ENCODE results near the gene GMDS. TPM values are rescaled to one million over a fixed set of nuclear protein-coding genes. Genes with fewer than 3 reads are reported as not detected.

GMDS gene
- polyA plus RNA-seq, 1 donor (not counting 4 experiments of a cell fraction or from before 2014, with no cell fraction given) = 22.1 TPM

GRCh38 chr6:1679688-1680068 lies 565.7 kb downstream of the GMDS start:
- H3K4me3 ChIP-seq (ENCODE audit: control insufficient read depth in 2 of 3, extremely low read depth in 1 of 3, insufficient read depth in 2 of 3, low read depth in 1 of 3, low read length in 3 of 3) = no peak overlapping the region
- TF ChIP-seq EZH2 (IDR thresholded peaks at IDR 0.05; ENCODE audit: low read length) = no peak

GRCh38 chr6:1679031-1679687 lies 566.2 kb downstream of the GMDS start:
- Histone ChIP-seq H3K79me2 (ENCODE audit: control insufficient read depth, insufficient read depth, low read length) (no peaks in the 10 kb centered on the region), H3K9me3 (ENCODE audit: control insufficient read depth, low read depth, low read length) (no peaks in the 10 kb centered on the region), H3K4me2 (ENCODE audit: control insufficient read depth, extremely low read depth, insufficient read depth, low read depth, low read length) (no peak overlapping the region), H3K4me3 (ENCODE audit: control insufficient read depth in 2 of 3, extremely low read depth in 1 of 3, insufficient read depth in 2 of 3, low read depth in 1 of 3, low read length in 3 of 3) (no peak overlapping the region), H4K20me1 (ENCODE audit: control insufficient read depth, extremely low read depth, insufficient read depth, low read length) (no peaks in the 10 kb centered on the region), H3K4me1 (ENCODE audit: control insufficient read depth, extremely low read depth, insufficient read depth, low read length) (no peaks in the 10 kb centered on the region), H2AFZ (ENCODE audit: control insufficient read depth, low read length) (no peak overlapping the region), H3K9ac (ENCODE audit: control insufficient read depth, extremely low read depth, insufficient read depth, low read length) (no peak overlapping the region), H3K27ac (ENCODE audit: control insufficient read depth, insufficient read depth, low read length) (no peak overlapping the region), H3K9me1 (ENCODE audit: control insufficient read depth, extremely low read depth, insufficient read depth, low read length) (no peaks in the 10 kb centered on the region), H3K36me3 (ENCODE audit: control insufficient read depth in 2 of 2, extremely low read depth in 1 of 2, insufficient read depth in 2 of 2, low read length in 2 of 2) (no peaks in the 10 kb centered on the region), H3K27me3 (ENCODE audit: control insufficient read depth, extremely low read depth, insufficient read depth, low read length) (no peaks in the 10 kb centered on the region)
- FAIRE-seq (no peak), DNase-seq (ENCODE audit: low read depth, low spot score) (no peak)
- TF ChIP-seq EZH2 (IDR thresholded peaks at IDR 0.05; ENCODE audit: low read length) (no peak), CTCF (optimal IDR thresholded peaks at IDR 0.05 in 1 of 3, IDR thresholded peaks at IDR 0.05 in 1 of 3, conservative IDR thresholded peaks at IDR 0.05 in 1 of 3; ENCODE audit: extremely low read depth in 1 of 3, insufficient read depth in 2 of 3, low read length in 3 of 3) (no peak)
- dilution Hi-C loops (cut with MboI; ENCODE audit: extremely low pct_ligation_motif_present, low sequenced_read_pairs) = no loop called here

More at GRCh38 chr6:1679688-1680068, 565.7 kb downstream of the GMDS start:
- DNase-seq (ENCODE audit: low read depth, low spot score) (no peak), FAIRE-seq (no peak)
- Histone ChIP-seq H3K36me3 (ENCODE audit: control insufficient read depth in 2 of 2, extremely low read depth in 1 of 2, insufficient read depth in 2 of 2, low read length in 2 of 2) (no peaks in the 10 kb centered on the region), H3K9ac (ENCODE audit: control insufficient read depth, extremely low read depth, insufficient read depth, low read length) (no peak overlapping the region), H3K79me2 (ENCODE audit: control insufficient read depth, insufficient read depth, low read length) (no peaks in the 10 kb centered on the region), H4K20me1 (ENCODE audit: control insufficient read depth, extremely low read depth, insufficient read depth, low read length) (no peaks in the 10 kb centered on the region), H3K9me1 (ENCODE audit: control insufficient read depth, extremely low read depth, insufficient read depth, low read length) (no peaks in the 10 kb centered on the region), H3K4me2 (ENCODE audit: control insufficient read depth, extremely low read depth, insufficient read depth, low read depth, low read length) (no peak overlapping the region), H3K27ac (ENCODE audit: control insufficient read depth, insufficient read depth, low read length) (no peak overlapping the region), H3K4me1 (ENCODE audit: control insufficient read depth, extremely low read depth, insufficient read depth, low read length) (no peaks in the 10 kb centered on the region), H3K27me3 (ENCODE audit: control insufficient read depth, extremely low read depth, insufficient read depth, low read length) (no peaks in the 10 kb centered on the region), H3K9me3 (ENCODE audit: control insufficient read depth, low read depth, low read length) (no peaks in the 10 kb centered on the region), H2AFZ (ENCODE audit: control insufficient read depth, low read length) (no peak overlapping the region)
- dilution Hi-C loops (cut with MboI; ENCODE audit: extremely low pct_ligation_motif_present, low sequenced_read_pairs) = no loop called here

GRCh38 chr6:1678201-1678600 lies 567.2 kb downstream of the GMDS start:
- DNase-seq (ENCODE audit: low read depth, low spot score) (no peak), FAIRE-seq (no peak)
- Histone ChIP-seq H3K9me3 (ENCODE audit: control insufficient read depth, low read depth, low read length) (no peaks in the 10 kb centered on the region), H2AFZ (ENCODE audit: control insufficient read depth, low read length) (peak overlapping the region; percentile 13), H3K79me2 (ENCODE audit: control insufficient read depth, insufficient read depth, low read length) (no peaks in the 10 kb centered on the region), H3K36me3 (ENCODE audit: control insufficient read depth in 2 of 2, extremely low read depth in 1 of 2, insufficient read depth in 2 of 2, low read length in 2 of 2) (no peaks in the 10 kb centered on the region), H3K9me1 (ENCODE audit: control insufficient read depth, extremely low read depth, insufficient read depth, low read length) (no peaks in the 10 kb centered on the region), H3K4me1 (ENCODE audit: control insufficient read depth, extremely low read depth, insufficient read depth, low read length) (no peaks in the 10 kb centered on the region), H3K27me3 (ENCODE audit: control insufficient read depth, extremely low read depth, insufficient read depth, low read length) (no peaks in the 10 kb centered on the region), H3K4me2 (ENCODE audit: control insufficient read depth, extremely low read depth, insufficient read depth, low read depth, low read length) (no peak overlapping the region), H4K20me1 (ENCODE audit: control insufficient read depth, extremely low read depth, insufficient read depth, low read length) (no peaks in the 10 kb centered on the region), H3K4me3 (ENCODE audit: control insufficient read depth in 2 of 3, extremely low read depth in 1 of 3, insufficient read depth in 2 of 3, low read depth in 1 of 3, low read length in 3 of 3) (no peak overlapping the region), H3K9ac (ENCODE audit: control insufficient read depth, extremely low read depth, insufficient read depth, low read length) (no peak overlapping the region), H3K27ac (ENCODE audit: control insufficient read depth, insufficient read depth, low read length) (no peak overlapping the region)
- dilution Hi-C loops (cut with MboI; ENCODE audit: extremely low pct_ligation_motif_present, low sequenced_read_pairs) = no loop called here
- no peak for TF ChIP-seq CTCF (optimal IDR thresholded peaks at IDR 0.05 in 1 of 3, IDR thresholded peaks at IDR 0.05 in 1 of 3, conservative IDR thresholded peaks at IDR 0.05 in 1 of 3; ENCODE audit: extremely low read depth in 1 of 3, insufficient read depth in 2 of 3, low read length in 3 of 3)
- TF ChIP-seq EZH2 (IDR thresholded peaks at IDR 0.05; ENCODE audit: low read length) = no peak

Data from keratinocyte (primary cell).